Muscle of leg (tissue), 11 donors: ENCODE measurements around the gene ATP2B2. TPM values are rescaled to one million over a fixed set of nuclear protein-coding genes. Genes with fewer than 3 reads are reported as not detected.

Experiments
- DNase-seq: peaks from one replicate; pipeline ENCODE4 v3.0.0; 2013
- H3K27ac ChIP-seq: one replicate; pipeline ENCODE4 v1.5.1; 2013; ENCODE audit warnings: mild to moderate bottlenecking, low read length, control low read depth
- H3K27me3 ChIP-seq: one replicate; pipeline ENCODE4 v1.6.1; 2013; ENCODE audit warnings: low read length; ENCODE audit not compliant: control insufficient read depth, insufficient read depth
- H3K36me3 ChIP-seq: one replicate; pipeline ENCODE4 v1.6.1; 2013; ENCODE audit warnings: low read length; ENCODE audit not compliant: control insufficient read depth, insufficient read depth
- H3K4me1 ChIP-seq: one replicate; pipeline ENCODE4 v1.6.1; 2013; ENCODE audit warnings: low read length; ENCODE audit not compliant: control insufficient read depth, insufficient read depth
- H3K4me3 ChIP-seq: one replicate; pipeline ENCODE4 v1.5.1; 2013; ENCODE audit warnings: low read length, control low read depth
- H3K9me3 ChIP-seq: replicated peaks from 2 replicates; pipeline ENCODE4 v1.6.1; 2013; ENCODE audit warnings: low read depth, low read length; ENCODE audit not compliant: control insufficient read depth
- WGBS: methylation state at CpG from one replicate; pipeline ENCODE4 v1.1.5; 2013; ENCODE audit warnings: missing lambda C conversion rate; ENCODE audit not compliant: insufficient coverage; 5-methylcytosine and 5-hydroxymethylcytosine counted together
- polyA plus RNA-seq, 8 donors: library from polyadenylated mRNA; unstranded; fragments of 120-200 nt; gene quantifications; one replicate each; pipeline versions ENCODE4 v1.2.1 to v1.2.3, GENCODE V29; 2013; ENCODE audit warnings: inconsistent platforms in 1 of 8, low replicate concordance in 1 of 8; ENCODE audit not compliant: insufficient read length in 8 of 8, insufficient read depth in 1 of 8
- total RNA-seq: library from RNA; stranded (reverse); fragments of 120-200 nt; gene quantifications from one replicate; pipeline ENCODE4 v1.2.4, GENCODE V29; 2013

Gene ATP2B2
- total and polyA plus RNA-seq, 9 donors, result 0.39 to 6.9 (median 3.6) TPM

DNA sequence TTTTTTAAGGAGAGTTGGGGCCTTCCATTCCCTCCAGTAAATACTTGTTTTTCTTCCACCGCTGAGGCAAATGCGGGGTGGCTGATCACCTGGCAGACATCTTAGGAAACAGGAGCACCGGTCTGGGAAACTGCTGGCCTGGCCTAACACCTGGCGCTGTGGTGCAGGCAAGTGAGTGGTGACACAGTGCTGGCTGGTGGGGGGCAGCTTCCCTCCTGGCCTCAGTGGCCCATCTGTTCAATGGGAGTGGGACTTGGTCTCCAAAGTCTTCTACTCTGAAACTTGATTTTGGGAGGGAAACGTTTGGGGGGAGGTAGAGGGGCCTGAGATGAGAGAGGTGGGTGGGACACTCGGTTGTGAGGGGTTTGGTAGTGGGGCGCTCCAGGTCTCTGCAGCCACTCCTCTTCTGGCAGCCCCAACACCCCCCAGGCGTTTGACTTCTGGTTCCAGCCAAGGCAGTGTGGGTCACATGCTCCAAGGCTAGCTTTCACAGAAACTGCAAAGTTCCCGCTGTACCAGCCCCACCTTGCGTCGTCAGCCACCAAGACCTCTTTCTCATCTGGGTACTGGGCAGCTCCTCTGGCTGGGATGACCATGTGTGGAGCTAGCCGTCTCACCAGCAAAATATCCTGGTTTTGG lies 217.3 kb downstream of the ATP2B2 start:
- no peaks in the 10 kb centered on the region for H3K4me1 ChIP-seq
- H3K36me3 ChIP-seq, result peaks cover 53% of the 10 kb centered on the region
- H3K4me3 ChIP-seq, result no peak overlapping the region
- H3K27ac ChIP-seq, result no peak overlapping the region
- no peak for DNase-seq
- WGBS, result 89% methylated on average over 8 of the region's 12 CpGs
- H3K9me3 ChIP-seq, result no peaks in the 10 kb centered on the region
- H3K27me3 ChIP-seq, result no peaks in the 10 kb centered on the region

DNA sequence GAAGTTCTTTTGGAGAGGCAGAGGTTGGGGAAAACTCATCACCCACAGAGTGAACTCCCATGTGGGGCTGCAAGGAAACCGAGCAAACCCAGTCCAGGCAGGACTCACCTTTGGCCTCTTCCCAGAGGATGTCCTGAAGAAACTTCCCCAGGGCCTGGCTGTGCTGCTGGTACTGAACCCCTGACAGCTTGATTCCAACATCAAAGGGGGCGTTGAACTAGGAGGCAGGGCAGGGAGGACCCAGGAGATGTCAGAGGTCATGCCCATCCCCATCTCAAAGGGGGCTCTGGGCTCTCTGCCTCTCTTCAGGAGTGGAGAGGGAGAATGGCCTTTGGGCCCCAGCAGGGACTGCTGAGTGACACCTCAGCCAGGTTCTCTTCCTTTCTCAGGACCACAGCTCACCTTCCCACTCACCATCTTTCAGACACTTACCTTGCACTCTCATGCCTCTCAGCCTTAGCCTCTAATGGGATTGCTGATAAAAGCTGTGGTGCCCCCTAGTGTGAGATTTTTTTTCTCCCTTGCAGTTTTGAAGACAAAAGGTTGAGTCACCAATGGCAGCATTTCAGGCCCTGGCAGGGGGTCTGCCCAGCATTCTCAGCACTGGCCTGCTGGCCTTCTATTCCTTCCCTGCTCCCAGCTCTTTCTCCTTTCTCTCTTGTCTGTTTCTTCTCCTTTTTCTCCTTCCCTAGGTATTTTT lies 218.6 kb downstream of the ATP2B2 start:
- peak; percentile 50 for DNase-seq
- Histone ChIP-seq H3K4me1 (no peaks in the 10 kb centered on the region), H3K4me3 (no peak overlapping the region), H3K27ac (no peak overlapping the region), H3K27me3 (no peaks in the 10 kb centered on the region), H3K36me3 (peaks cover 58% of the 10 kb centered on the region), H3K9me3 (no peaks in the 10 kb centered on the region)
- WGBS, result no CpG with 5 or more reads among the region's 2 CpGs

DNA sequence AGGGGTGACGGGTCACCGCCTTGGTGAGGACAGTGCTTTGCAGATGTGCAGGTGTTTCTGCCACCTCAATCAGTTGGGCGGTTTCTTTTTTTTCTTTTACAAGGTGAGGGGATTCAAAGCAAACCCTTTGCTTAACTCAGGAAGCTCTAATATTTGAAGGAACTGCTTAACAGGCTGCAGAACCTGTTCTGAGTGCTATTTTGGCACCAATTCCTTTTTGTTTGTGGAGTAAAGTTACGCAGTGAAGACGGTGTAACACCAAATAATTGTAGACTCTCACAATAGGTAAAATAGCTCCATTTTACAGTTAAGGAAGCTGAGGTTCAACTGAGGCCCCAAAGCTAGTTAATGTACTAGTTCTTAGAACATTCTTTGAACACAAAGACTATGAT lies 219.3 kb downstream of the ATP2B2 start:
- Histone ChIP-seq H3K4me1 (no peaks in the 10 kb centered on the region), H3K4me3 (no peak overlapping the region), H3K27me3 (no peaks in the 10 kb centered on the region), H3K27ac (no peak overlapping the region), H3K9me3 (no peaks in the 10 kb centered on the region), H3K36me3 (peaks cover 58% of the 10 kb centered on the region)
- DNase-seq, result no peak
- 83% methylated on average over 2 of the region's 5 CpGs for WGBS

DNA sequence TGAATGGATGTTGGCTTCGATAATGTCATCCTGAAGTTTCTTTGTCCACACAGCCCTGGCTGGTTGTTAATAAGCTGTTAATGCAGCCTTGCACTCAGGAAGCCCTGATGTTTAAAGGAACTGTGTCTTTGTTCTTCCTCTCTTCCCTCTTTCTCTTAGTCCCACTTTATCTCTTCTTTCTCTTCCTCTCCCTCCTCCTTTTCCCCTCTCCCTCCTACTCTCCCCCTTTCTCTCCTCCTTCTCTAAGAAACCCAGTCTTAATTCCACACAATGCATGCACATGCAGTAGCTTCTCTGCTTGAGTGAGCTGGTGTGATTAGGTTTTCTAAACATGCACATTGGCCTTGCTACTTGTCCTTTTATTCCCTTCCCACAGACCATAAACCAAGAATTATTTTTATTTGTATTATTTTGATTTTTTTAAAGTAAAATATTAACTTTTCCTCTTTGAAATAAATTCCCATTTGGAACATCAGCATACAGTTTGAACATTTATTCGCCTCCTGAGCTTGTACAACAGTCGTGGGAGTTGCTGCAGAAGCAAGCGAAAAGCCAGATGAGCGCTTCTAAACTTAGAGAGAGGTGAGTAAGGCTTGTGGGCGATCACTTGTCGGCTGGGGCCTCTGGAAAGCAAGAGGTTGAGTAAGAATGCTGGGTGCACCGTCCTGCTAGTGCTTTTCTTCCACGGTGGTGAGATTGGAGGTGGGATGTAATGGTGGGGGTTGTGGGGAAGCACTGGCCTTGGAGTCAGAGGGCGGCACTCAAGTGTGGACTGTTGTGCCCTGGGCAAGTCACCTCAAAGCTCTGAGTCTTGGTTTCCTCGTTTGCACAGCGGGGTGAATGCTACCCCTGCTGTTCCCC lies 219.9 kb downstream of the ATP2B2 start:
- no peak overlapping the region for H3K27ac ChIP-seq
- DNase-seq, result no peak
- H3K9me3 ChIP-seq, result no peaks in the 10 kb centered on the region
- no peaks in the 10 kb centered on the region for H3K4me1 ChIP-seq
- H3K4me3 ChIP-seq, result no peak overlapping the region
- no peaks in the 10 kb centered on the region for H3K27me3 ChIP-seq
- peaks cover 64% of the 10 kb centered on the region for H3K36me3 ChIP-seq
- WGBS, result 81% methylated on average over 11 of the region's 12 CpGs

DNA sequence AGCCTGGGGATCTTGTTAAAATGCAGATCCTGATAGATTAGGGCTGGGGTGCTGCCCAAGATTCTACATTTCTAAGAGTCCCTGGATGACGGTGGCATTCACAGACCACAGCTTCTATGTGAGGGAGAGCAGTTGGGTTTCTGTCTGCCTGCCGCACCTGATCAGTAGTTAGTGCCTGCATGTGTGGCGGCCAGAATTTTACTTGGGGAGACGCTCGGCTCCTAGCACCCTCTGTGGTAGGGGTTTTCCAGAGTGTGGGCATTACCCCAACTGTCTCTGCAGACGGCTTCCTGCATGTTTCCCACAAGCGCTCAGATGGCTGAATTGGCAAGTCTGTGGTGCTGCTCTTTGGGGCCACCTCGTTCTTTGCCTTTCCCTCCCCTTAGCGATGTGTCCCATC lies 220.9 kb downstream of the ATP2B2 start:
- H3K4me3 ChIP-seq, result no peak overlapping the region
- H3K9me3 ChIP-seq, result no peaks in the 10 kb centered on the region
- 93% methylated on average over 8 of the region's 9 CpGs for WGBS
- H3K27ac ChIP-seq, result no peak overlapping the region
- H3K36me3 ChIP-seq, result peaks cover 73% of the 10 kb centered on the region
- H3K27me3 ChIP-seq, result no peaks in the 10 kb centered on the region
- DNase-seq, result no peak
- H3K4me1 ChIP-seq, result no peaks in the 10 kb centered on the region

DNA sequence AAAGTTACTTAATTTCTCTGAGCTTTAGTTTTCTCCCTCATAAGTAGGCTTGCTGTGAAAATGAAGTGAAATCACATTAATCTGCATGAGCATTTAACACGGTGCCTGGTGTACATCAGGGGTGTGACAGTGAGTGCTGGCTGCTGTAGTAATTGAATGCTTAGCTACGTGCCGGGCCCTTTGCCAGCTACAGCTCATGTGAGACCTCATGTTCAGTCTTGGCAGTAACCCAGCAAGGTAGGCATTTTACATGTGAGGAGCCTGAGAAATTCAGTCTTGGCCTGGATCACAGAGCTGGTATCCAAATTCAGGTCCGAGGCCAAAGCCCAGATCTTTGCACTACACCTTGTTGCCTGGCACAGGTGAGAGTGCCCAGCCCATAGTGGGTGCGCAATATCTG lies 221.7 kb downstream of the ATP2B2 start:
- H3K27ac ChIP-seq, result no peak overlapping the region
- 73% methylated on average over 5 of the region's 5 CpGs for WGBS
- no peaks in the 10 kb centered on the region for H3K4me1 ChIP-seq
- H3K27me3 ChIP-seq, result no peaks in the 10 kb centered on the region
- DNase-seq, result peak; percentile 44
- no peak overlapping the region for H3K4me3 ChIP-seq
- H3K9me3 ChIP-seq, result no peaks in the 10 kb centered on the region
- peaks cover 72% of the 10 kb centered on the region for H3K36me3 ChIP-seq

DNA sequence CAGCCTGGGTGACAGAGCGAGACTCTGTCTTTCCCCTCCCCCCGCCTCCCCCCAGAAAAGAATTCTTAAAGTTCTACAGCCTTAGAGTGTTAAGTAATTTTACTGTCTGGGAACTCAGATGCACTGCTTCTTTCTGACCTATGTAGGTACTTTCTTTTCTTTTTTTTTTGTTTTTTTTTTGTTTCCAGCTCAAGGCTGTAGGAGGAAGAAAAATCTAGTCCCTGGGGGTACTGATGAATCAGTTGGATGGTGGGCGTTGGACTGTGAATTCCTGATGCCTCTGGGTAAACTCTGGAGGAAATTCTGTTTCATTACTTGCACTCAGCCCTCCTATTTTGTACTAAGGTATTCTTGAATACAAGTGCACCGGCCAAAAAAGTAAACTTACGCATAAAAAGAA lies 223.4 kb downstream of the ATP2B2 start:
- H3K4me1 ChIP-seq, result no peaks in the 10 kb centered on the region
- no peaks in the 10 kb centered on the region for H3K27me3 ChIP-seq
- peaks cover 70% of the 10 kb centered on the region for H3K36me3 ChIP-seq
- no peak overlapping the region for H3K4me3 ChIP-seq
- DNase-seq, result peak; percentile 32
- no peak overlapping the region for H3K27ac ChIP-seq
- WGBS, result no CpG with 5 or more reads among the region's 5 CpGs
- no peaks in the 10 kb centered on the region for H3K9me3 ChIP-seq

DNA sequence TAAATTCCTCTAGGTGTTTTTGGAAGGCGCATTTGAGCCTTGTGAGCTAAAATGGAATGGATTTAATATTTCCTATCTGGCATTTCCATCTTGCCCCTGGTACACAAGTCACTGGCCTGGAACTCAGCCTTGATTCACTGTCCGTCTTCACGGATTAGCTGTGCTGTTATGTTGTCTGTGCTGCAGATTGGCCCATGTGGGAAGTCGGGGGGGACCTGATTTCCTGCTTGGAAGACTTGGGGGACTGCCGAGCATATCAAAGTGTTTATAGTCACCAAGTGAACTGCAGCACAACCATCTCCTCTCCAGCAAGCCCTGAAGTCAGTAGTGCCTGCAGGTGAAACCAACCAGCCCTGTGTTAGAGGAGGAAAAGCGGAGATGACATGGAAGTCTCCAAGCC lies 224.8 kb downstream of the ATP2B2 start:
- Histone ChIP-seq H3K36me3 (peaks cover 67% of the 10 kb centered on the region), H3K4me3 (no peak overlapping the region), H3K27ac (no peak overlapping the region), H3K4me1 (no peaks in the 10 kb centered on the region), H3K9me3 (no peaks in the 10 kb centered on the region), H3K27me3 (no peaks in the 10 kb centered on the region)
- DNase-seq, result no peak
- 100% methylated on average over 1 of the region's 6 CpGs for WGBS

DNA sequence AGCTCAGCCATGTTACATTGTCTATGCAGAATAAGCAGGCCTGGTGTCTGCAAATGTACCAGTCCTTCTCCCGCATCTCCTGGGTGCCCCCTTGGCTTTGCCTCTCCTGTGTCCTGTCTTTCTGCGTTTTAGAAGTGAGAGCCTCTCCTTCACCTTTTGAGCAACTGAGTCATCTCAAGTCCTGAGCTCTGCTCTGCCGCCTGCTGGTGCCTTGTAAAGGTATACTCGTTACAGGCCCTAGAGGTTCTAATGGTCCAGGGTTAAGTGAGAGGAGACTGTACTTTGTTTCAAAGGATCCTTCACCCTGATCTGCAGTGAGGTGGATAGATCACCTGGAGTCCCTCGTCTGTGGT lies 225.2 kb downstream of the ATP2B2 start:
- H3K27me3 ChIP-seq, result no peaks in the 10 kb centered on the region
- no peaks in the 10 kb centered on the region for H3K4me1 ChIP-seq
- no peak overlapping the region for H3K27ac ChIP-seq
- no peak for DNase-seq
- H3K4me3 ChIP-seq, result no peak overlapping the region
- WGBS, result 83% methylated on average over 2 of the region's 5 CpGs
- H3K36me3 ChIP-seq, result peaks cover 66% of the 10 kb centered on the region
- no peaks in the 10 kb centered on the region for H3K9me3 ChIP-seq

DNA sequence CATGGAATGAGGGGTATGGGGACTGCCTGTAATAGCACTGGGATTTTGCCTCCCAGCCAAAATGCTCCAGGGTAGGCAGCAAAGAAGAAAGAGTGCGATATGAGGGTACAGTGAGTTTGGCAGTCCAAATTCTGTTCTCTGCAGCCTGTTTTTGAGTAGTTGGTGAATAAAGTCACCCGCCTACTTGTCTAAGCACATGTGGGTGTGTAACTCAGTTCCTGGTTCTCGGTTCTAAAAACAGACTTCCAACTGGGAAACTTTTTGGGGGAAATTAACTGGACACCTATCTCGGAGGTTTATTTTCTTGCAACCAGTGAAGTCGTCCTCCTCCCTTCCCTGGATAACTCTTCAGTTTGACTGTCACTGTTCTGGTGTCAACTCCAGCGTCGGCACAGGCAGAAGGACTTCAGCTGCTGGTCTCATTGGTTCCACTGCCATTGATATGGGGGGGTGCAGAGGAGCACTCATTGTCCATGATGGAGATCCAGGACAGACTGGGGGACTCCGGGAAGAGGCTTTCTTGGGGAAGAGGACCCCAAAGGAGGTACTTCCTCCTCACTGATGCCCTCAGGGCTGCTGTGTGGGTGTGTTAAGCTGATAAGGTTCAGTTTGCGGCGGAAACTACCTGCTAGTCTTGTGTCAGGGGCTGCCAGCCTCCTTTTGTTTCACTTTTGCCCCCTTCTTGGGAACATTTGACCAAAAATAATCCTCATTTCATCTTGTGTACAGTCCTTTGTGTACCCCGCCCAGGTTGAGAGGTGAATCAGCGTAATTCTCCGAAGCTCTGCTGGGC lies 225.8 kb downstream of the ATP2B2 start:
- Histone ChIP-seq H3K4me3 (no peak overlapping the region), H3K27ac (no peak overlapping the region), H3K36me3 (peaks cover 66% of the 10 kb centered on the region), H3K27me3 (no peaks in the 10 kb centered on the region), H3K9me3 (no peaks in the 10 kb centered on the region), H3K4me1 (no peaks in the 10 kb centered on the region)
- no peak for DNase-seq
- 88% methylated on average over 8 of the region's 13 CpGs for WGBS
